ENCODE measurements around the gene SV2B. TPM values are rescaled to one million over a fixed set of nuclear protein-coding genes. Genes with fewer than 3 reads are reported as not detected.
A peak's percentile ranks its signal among the peaks of the same experiment; 100 is the strongest.

Gene SV2B
- total and polyA plus RNA-seq, 2 donors (not counting 1 experiment from before 2014, with no cell fraction given), result not detected

- intact Hi-C loops (cut with micrococcal nuclease), result no loop called here
- peaks cover 22% of the 10 kb centered on the region for H3K4me1 Mint-ChIP-seq
- no peaks in the 10 kb centered on the region for H3K9me3 ChIP-seq (ENCODE audit: control extremely low read depth in 1 of 3, control insufficient read depth in 2 of 3, insufficient read depth in 1 of 3, low read length in 2 of 3)
- POLR2A ChIA-PET, result no interaction called here
- no peak overlapping the region for H3K9ac ChIP-seq (ENCODE audit: low read length)
- 92% methylated on average over 6 of the region's 6 CpGs for WGBS (ENCODE audit: insufficient coverage)
- CTCF ChIA-PET, result no interaction called here
- no peaks in the 10 kb centered on the region for H4K20me1 ChIP-seq (ENCODE audit: control insufficient read depth, insufficient read depth, low read length, poor library complexity, severe bottlenecking)
- H3K4me3 Mint-ChIP-seq, result peak overlapping the region; percentile 30
- no peaks in the 10 kb centered on the region for H3K79me2 ChIP-seq (ENCODE audit: control insufficient read depth, insufficient read depth, low read length)
- peaks cover 0 to 48% (median 24%) of the 10 kb centered on the region in 4 experiments for H3K27me3 ChIP-seq (replicated peaks in 1 of 4; ENCODE audit: control extremely low read depth in 1 of 4, control insufficient read depth in 3 of 4, insufficient read depth in 4 of 4, low read length in 3 of 4)
- H3K36me3 ChIP-seq (replicated peaks in 1 of 2; ENCODE audit: control extremely low read depth in 1 of 2, control insufficient read depth in 1 of 2, extremely low read depth in 1 of 2, insufficient read depth in 2 of 2, low read length in 1 of 2), result no peaks in the 10 kb centered on the region
- peaks cover 60% of the 10 kb centered on the region for H3K27me3 Mint-ChIP-seq
- H3K9me3 Mint-ChIP-seq (ENCODE audit: insufficient read depth), result no peaks in the 10 kb centered on the region
- H3K4me2 ChIP-seq (replicated peaks; ENCODE audit: low read depth, low read length, poor library complexity, severe bottlenecking), result no peak overlapping the region
- H3K4me1 ChIP-seq (ENCODE audit: control insufficient read depth in 2 of 2, insufficient read depth in 2 of 2, low read length in 2 of 2), result peaks cover 16 to 19% of the 10 kb centered on the region in 2 donors
- ATAC-seq (ENCODE audit: low read depth), result no peak
- H3K27ac ChIP-seq (ENCODE audit: low read length in 2 of 2), result no peak overlapping the region
- no peak for TF ChIP-seq CTCF (IDR thresholded peaks at IDR 0.05)
- TF ChIP-seq EZH2 (IDR thresholded peaks at IDR 0.05; ENCODE audit: borderline replicate concordance, insufficient read depth, low read depth, low read length, poor library complexity, severe bottlenecking), result no peak
- no peak overlapping the region for H3K4me3 ChIP-seq (ENCODE audit: control extremely low read depth in 1 of 5, extremely low read depth in 1 of 5, insufficient read depth in 1 of 5, low read depth in 2 of 5, low read length in 4 of 5)
- H2AFZ ChIP-seq (ENCODE audit: insufficient read depth, low read depth, low read length, poor library complexity, severe bottlenecking), result no peak overlapping the region
- H3K27ac Mint-ChIP-seq, result no peak overlapping the region
- DNase-seq, result no peak
These were observed 1.6 kb upstream of the SV2B start for GRCh38 chr15:91098451-91098850.

- no peak overlapping the region for H3K27ac Mint-ChIP-seq
- no peak for TF ChIP-seq EZH2 (IDR thresholded peaks at IDR 0.05; ENCODE audit: borderline replicate concordance, insufficient read depth, low read depth, low read length, poor library complexity, severe bottlenecking)
- no peak for TF ChIP-seq CTCF (IDR thresholded peaks at IDR 0.05)
- intact Hi-C loops (cut with micrococcal nuclease), result no loop called here
- Histone ChIP-seq H3K79me2 (ENCODE audit: control insufficient read depth, insufficient read depth, low read length) (no peaks in the 10 kb centered on the region), H3K27ac (ENCODE audit: low read length in 2 of 2) (no peak overlapping the region), H3K9me3 (ENCODE audit: control extremely low read depth in 1 of 3, control insufficient read depth in 2 of 3, insufficient read depth in 1 of 3, low read length in 2 of 3) (no peaks in the 10 kb centered on the region), H2AFZ (ENCODE audit: insufficient read depth, low read depth, low read length, poor library complexity, severe bottlenecking) (peak overlapping the region; percentile 61), H4K20me1 (ENCODE audit: control insufficient read depth, insufficient read depth, low read length, poor library complexity, severe bottlenecking) (no peaks in the 10 kb centered on the region), H3K27me3 (replicated peaks in 1 of 4; ENCODE audit: control extremely low read depth in 1 of 4, control insufficient read depth in 3 of 4, insufficient read depth in 4 of 4, low read length in 3 of 4) (peaks cover 0 to 55% (median 26%) of the 10 kb centered on the region in 4 experiments), H3K4me1 (ENCODE audit: control insufficient read depth in 2 of 2, insufficient read depth in 2 of 2, low read length in 2 of 2) (peaks cover 16 to 19% of the 10 kb centered on the region in 2 donors), H3K9ac (ENCODE audit: low read length) (peak overlapping the region; percentile 61), H3K4me3 (ENCODE audit: control extremely low read depth in 1 of 5, extremely low read depth in 1 of 5, insufficient read depth in 1 of 5, low read depth in 2 of 5, low read length in 4 of 5) (peak overlapping the region in 3 of 5 experiments; percentile 46 to 62 (median 53)), H3K4me2 (replicated peaks; ENCODE audit: low read depth, low read length, poor library complexity, severe bottlenecking) (peak overlapping the region; percentile 74), H3K36me3 (replicated peaks in 1 of 2; ENCODE audit: control extremely low read depth in 1 of 2, control insufficient read depth in 1 of 2, extremely low read depth in 1 of 2, insufficient read depth in 2 of 2, low read length in 1 of 2) (no peaks in the 10 kb centered on the region)
- ATAC-seq (ENCODE audit: low read depth) (no peak), DNase-seq (peak; percentile 30)
- 3% methylated on average over 10 of the region's 22 CpGs for whole genome bisulfite sequencing (ENCODE audit: insufficient coverage)
- no peaks in the 10 kb centered on the region for H3K9me3 Mint-ChIP-seq (ENCODE audit: insufficient read depth)
- ChIA-PET CTCF (interaction anchor here (0.7 kb wide), 1 partner anchor 143 kb away, joined by 3 read pairs; no protein-coding TSS in a partner anchor), POLR2A (no interaction called here)
- H3K27me3 Mint-ChIP-seq, result peaks cover 64% of the 10 kb centered on the region
- peaks cover 22% of the 10 kb centered on the region for H3K4me1 Mint-ChIP-seq
- H3K4me3 Mint-ChIP-seq, result peak overlapping the region; percentile 69
These were observed 452 bp upstream of the SV2B start for GRCh38 chr15:91099616-91099994.

Data from B cell (primary cell).